Measurements from ENCODE around the gene TMSB4X. TPM values are rescaled to one million over a fixed set of nuclear protein-coding genes. Genes with fewer than 3 reads are reported as not detected.

TMSB4X gene
- total RNA-seq = 7,855 and 13,296 TPM in 2 replicates

GRCh38 chrX:12974796-12975669 lies at the start of gene TMSB4X:
Gene TMSB4X (plus strand): TSS chrX:12975110.

Other genes starting within 250 kb of the TMSB4X start
- gene PRPS2, start 183.7 kb upstream of the TMSB4X start, total RNA-seq = 17.5 and 23.6 TPM in 2 replicates
- not detected in 2 replicates for gene TLR7, start 108.0 kb upstream of the TMSB4X start, total RNA-seq
- gene TLR8, start 68.5 kb upstream of the TMSB4X start, total RNA-seq = not detected in 2 replicates
- gene FAM9C, start 69.5 kb downstream of the TMSB4X start, total RNA-seq = not detected in 2 replicates

All from aortic smooth muscle cell (primary cell).